PFSK-1 (cell line): Measurements from ENCODE around the gene NT5DC2.

Experiments used
- FOXP2 ChIP-seq: optimal IDR thresholded peaks from 2 replicates; pipeline ENCODE3; 2011; ENCODE audit warnings: borderline replicate concordance, control low read depth, inconsistent platforms; ENCODE audit not compliant: insufficient read depth; ENCODE audit errors: extremely low read length, extremely low read depth
- POLR2AphosphoS5 ChIP-seq: IDR thresholded peaks from 2 replicates; pipeline ENCODE4 v1.6.1; 2012; ENCODE audit warnings: low read depth, mild to moderate bottlenecking, control low read depth, low read length, moderate library complexity
- REST ChIP-seq, 2 experiments: IDR thresholded peaks; 2 replicates each; pipeline versions ENCODE4 v1.6.1 to v1.8.0; 2011 to 2012; ENCODE audit warnings: low read depth in 2 of 2, low read length in 2 of 2, control low read depth in 1 of 2, inconsistent platforms in 1 of 2, mild to moderate bottlenecking in 1 of 2, moderate library complexity in 1 of 2; ENCODE audit not compliant: insufficient read depth in 1 of 2
- SIN3A ChIP-seq: IDR thresholded peaks from 2 replicates; pipeline ENCODE4 v1.6.1; 2012; ENCODE audit warnings: mild to moderate bottlenecking, low read length, moderate library complexity, borderline replicate concordance; ENCODE audit not compliant: insufficient read depth
- TAF1 ChIP-seq: IDR thresholded peaks from 2 replicates; pipeline ENCODE4 v1.6.1; 2012; ENCODE audit warnings: low read length, control low read depth, borderline replicate concordance; ENCODE audit not compliant: insufficient read depth

The NT5DC2 gene

GRCh38 chr3:52506266-52506966 is 27.2 kb downstream of the NT5DC2 start:
- TF ChIP-seq TAF1 (no peak), POLR2AphosphoS5 (no peak), REST (IDR thresholded peaks at IDR 0.05; ENCODE audit: insufficient read depth in 1 of 2, low read depth in 2 of 2, low read length in 2 of 2) (no peak), FOXP2 (no peak), SIN3A (no peak)

GRCh38 chr3:52504977-52505376 is 28.7 kb downstream of the NT5DC2 start:
- TF ChIP-seq SIN3A = no peak
- no peak for TF ChIP-seq FOXP2
- no peak for TF ChIP-seq POLR2AphosphoS5
- TF ChIP-seq REST (IDR thresholded peaks at IDR 0.05; ENCODE audit: insufficient read depth in 1 of 2, low read depth in 2 of 2, low read length in 2 of 2) = no peak
- TF ChIP-seq TAF1 = no peak

- TF ChIP-seq FOXP2 (no peak), SIN3A (no peak), POLR2AphosphoS5 (no peak), TAF1 (no peak), REST (IDR thresholded peaks at IDR 0.05; ENCODE audit: insufficient read depth in 1 of 2, low read depth in 2 of 2, low read length in 2 of 2) (no peak)
These were observed 29.8 kb downstream of the NT5DC2 start for GRCh38 chr3:52503788-52504424.

GRCh38 chr3:52502808-52503350 is 30.8 kb downstream of the NT5DC2 start:
- no peak for TF ChIP-seq REST (IDR thresholded peaks at IDR 0.05; ENCODE audit: insufficient read depth in 1 of 2, low read depth in 2 of 2, low read length in 2 of 2)
- no peak for TF ChIP-seq TAF1
- no peak for TF ChIP-seq FOXP2
- no peak for TF ChIP-seq SIN3A
- no peak for TF ChIP-seq POLR2AphosphoS5
